SK-N-SH treated with all-trans-retinoic acid at 6 μM for 48 hours (cell line): ENCODE measurements around the gene ASTN2.

ENCODE experiments used
- ATAC-seq: fragments of 200-7000 bp; cut with Tn5 transposase; 3 replicates; pipeline ENCODE4 v1.9.1; 2020; ENCODE audit warnings: mild to moderate bottlenecking, moderate library complexity
- ARNTL ChIP-seq: fragments of 450-650 bp; formaldehyde crosslinking; IDR thresholded peaks from 2 replicates; pipeline ENCODE4 v1.5.0; 2020; ENCODE audit warnings: low read depth, mild to moderate bottlenecking, moderate library complexity, borderline replicate concordance
- BACH2 ChIP-seq: fragments of 250-450 bp; sonication (Bioruptor Pico); IDR thresholded peaks from 2 replicates; pipeline ENCODE4 v1.9.0; 2021; ENCODE audit warnings: mild to moderate bottlenecking, borderline replicate concordance
- CREB5 ChIP-seq: fragments of 250-450 bp; sonication (Bioruptor Pico); IDR thresholded peaks from 2 replicates; pipeline ENCODE4 v1.5.1; 2020; ENCODE audit warnings: low read depth, mild to moderate bottlenecking, moderate library complexity
- CSDC2 ChIP-seq: fragments of 250-450 bp; sonication (Bioruptor Pico); IDR thresholded peaks from 2 replicates; pipeline ENCODE4 v1.5.0; 2020; ENCODE audit warnings: mild to moderate bottlenecking, moderate library complexity
- CSRNP3 ChIP-seq: fragments of 250-450 bp; sonication (Bioruptor Pico); IDR thresholded peaks from 2 replicates; pipeline ENCODE4 v1.5.1; 2021; ENCODE audit warnings: mild to moderate bottlenecking, moderate library complexity
- ESRRG ChIP-seq: fragments of 250-450 bp; sonication (Bioruptor Pico); IDR thresholded peaks from 2 replicates; pipeline ENCODE4 v1.6.1; 2021; ENCODE audit warnings: mild to moderate bottlenecking
- GLIS3 ChIP-seq: fragments of 250-450 bp; sonication (Bioruptor Pico); IDR thresholded peaks from 2 replicates; pipeline ENCODE4 v1.5.0; 2020; ENCODE audit warnings: mild to moderate bottlenecking, moderate library complexity
- OSR1 ChIP-seq: fragments of 250-450 bp; sonication (Bioruptor Pico); IDR thresholded peaks from 2 replicates; pipeline ENCODE4 v1.8.0; 2022; ENCODE audit warnings: moderate library complexity, mild to moderate bottlenecking, inconsistent platforms
- PATZ1 ChIP-seq: fragments of 250-450 bp; sonication (Bioruptor Pico); IDR thresholded peaks from 2 replicates; pipeline ENCODE4 v1.8.0; 2020; ENCODE audit warnings: mild to moderate bottlenecking, moderate library complexity, borderline replicate concordance
- PPARA ChIP-seq: fragments of 250-450 bp; sonication (Bioruptor Pico); IDR thresholded peaks from 2 replicates; pipeline ENCODE4 v1.5.0; 2020; ENCODE audit warnings: mild to moderate bottlenecking, borderline replicate concordance
- RARB ChIP-seq: fragments of 250-450 bp; sonication (Bioruptor Pico); IDR thresholded peaks from 2 replicates; pipeline ENCODE4 v1.8.0; 2021; ENCODE audit warnings: mild to moderate bottlenecking, moderate library complexity
- TOX ChIP-seq: fragments of 250-450 bp; sonication (Bioruptor Pico); IDR thresholded peaks from 2 replicates; pipeline ENCODE4 v1.8.0; 2021; ENCODE audit warnings: mild to moderate bottlenecking, moderate library complexity, borderline replicate concordance
- ZC3H10 ChIP-seq: fragments of 250-450 bp; sonication (Bioruptor Pico); IDR thresholded peaks from 2 replicates; pipeline ENCODE4 v1.5.1; 2021; ENCODE audit warnings: mild to moderate bottlenecking, moderate library complexity
- ZFP3 ChIP-seq: fragments of 250-450 bp; sonication (Bioruptor Pico); IDR thresholded peaks from 2 replicates; pipeline ENCODE4 v1.5.0; 2020; ENCODE audit warnings: mild to moderate bottlenecking, moderate library complexity
- ZFP30 ChIP-seq: fragments of 450-650 bp; formaldehyde crosslinking; IDR thresholded peaks from 2 replicates; pipeline ENCODE4 v1.5.0; 2022; ENCODE audit warnings: mild to moderate bottlenecking, moderate library complexity
- ZNF70 ChIP-seq: fragments of 450-650 bp; formaldehyde crosslinking; IDR thresholded peaks from 2 replicates; pipeline ENCODE4 v1.5.0; 2020; ENCODE audit warnings: mild to moderate bottlenecking, moderate library complexity
- ZNF8 ChIP-seq: fragments of 450-650 bp; formaldehyde crosslinking; IDR thresholded peaks from 2 replicates; pipeline ENCODE4 v1.5.0; 2020; ENCODE audit warnings: mild to moderate bottlenecking, moderate library complexity
- TF ChIP-seq, protein P1 (sequence below): fragments of 250-450 bp; sonication (Bioruptor Pico); IDR thresholded peaks from 2 replicates; pipeline ENCODE4 v1.5.0; 2020; ENCODE audit warnings: mild to moderate bottlenecking, moderate library complexity
- TF ChIP-seq, protein P2 (sequence below): fragments of 250-450 bp; sonication (Bioruptor Pico); IDR thresholded peaks from 2 replicates; pipeline ENCODE4 v1.8.0; 2021; ENCODE audit warnings: low read depth, mild to moderate bottlenecking, moderate library complexity, borderline replicate concordance

The ASTN2 gene

GRCh38 chr9:117084221-117084620 is 330.6 kb downstream of the ASTN2 start:
- no peak for ATAC-seq
- no peak for TF ChIP-seq BACH2 (CRISPR knock-in tag)
- TF ChIP-seq ZNF70, result no peak
- no peak for TF ChIP-seq ESRRG (CRISPR knock-in tag)
- no peak for TF ChIP-seq CSDC2 (CRISPR knock-in tag)
- TF ChIP-seq ZNF8 (CRISPR knock-in tag), result no peak
- TF ChIP-seq PATZ1 (CRISPR knock-in tag), result no peak
- TF ChIP-seq, protein P1, sequence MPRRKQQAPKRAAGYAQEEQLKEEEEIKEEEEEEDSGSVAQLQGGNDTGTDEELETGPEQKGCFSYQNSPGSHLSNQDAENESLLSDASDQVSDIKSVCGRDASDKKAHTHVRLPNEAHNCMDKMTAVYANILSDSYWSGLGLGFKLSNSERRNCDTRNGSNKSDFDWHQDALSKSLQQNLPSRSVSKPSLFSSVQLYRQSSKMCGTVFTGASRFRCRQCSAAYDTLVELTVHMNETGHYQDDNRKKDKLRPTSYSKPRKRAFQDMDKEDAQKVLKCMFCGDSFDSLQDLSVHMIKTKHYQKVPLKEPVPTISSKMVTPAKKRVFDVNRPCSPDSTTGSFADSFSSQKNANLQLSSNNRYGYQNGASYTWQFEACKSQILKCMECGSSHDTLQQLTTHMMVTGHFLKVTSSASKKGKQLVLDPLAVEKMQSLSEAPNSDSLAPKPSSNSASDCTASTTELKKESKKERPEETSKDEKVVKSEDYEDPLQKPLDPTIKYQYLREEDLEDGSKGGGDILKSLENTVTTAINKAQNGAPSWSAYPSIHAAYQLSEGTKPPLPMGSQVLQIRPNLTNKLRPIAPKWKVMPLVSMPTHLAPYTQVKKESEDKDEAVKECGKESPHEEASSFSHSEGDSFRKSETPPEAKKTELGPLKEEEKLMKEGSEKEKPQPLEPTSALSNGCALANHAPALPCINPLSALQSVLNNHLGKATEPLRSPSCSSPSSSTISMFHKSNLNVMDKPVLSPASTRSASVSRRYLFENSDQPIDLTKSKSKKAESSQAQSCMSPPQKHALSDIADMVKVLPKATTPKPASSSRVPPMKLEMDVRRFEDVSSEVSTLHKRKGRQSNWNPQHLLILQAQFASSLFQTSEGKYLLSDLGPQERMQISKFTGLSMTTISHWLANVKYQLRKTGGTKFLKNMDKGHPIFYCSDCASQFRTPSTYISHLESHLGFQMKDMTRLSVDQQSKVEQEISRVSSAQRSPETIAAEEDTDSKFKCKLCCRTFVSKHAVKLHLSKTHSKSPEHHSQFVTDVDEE (CRISPR knock-in tag), result no peak
- no peak for TF ChIP-seq TOX (CRISPR knock-in tag)
- no peak for TF ChIP-seq OSR1
- no peak for TF ChIP-seq ARNTL (CRISPR knock-in tag)
- TF ChIP-seq, protein P2, sequence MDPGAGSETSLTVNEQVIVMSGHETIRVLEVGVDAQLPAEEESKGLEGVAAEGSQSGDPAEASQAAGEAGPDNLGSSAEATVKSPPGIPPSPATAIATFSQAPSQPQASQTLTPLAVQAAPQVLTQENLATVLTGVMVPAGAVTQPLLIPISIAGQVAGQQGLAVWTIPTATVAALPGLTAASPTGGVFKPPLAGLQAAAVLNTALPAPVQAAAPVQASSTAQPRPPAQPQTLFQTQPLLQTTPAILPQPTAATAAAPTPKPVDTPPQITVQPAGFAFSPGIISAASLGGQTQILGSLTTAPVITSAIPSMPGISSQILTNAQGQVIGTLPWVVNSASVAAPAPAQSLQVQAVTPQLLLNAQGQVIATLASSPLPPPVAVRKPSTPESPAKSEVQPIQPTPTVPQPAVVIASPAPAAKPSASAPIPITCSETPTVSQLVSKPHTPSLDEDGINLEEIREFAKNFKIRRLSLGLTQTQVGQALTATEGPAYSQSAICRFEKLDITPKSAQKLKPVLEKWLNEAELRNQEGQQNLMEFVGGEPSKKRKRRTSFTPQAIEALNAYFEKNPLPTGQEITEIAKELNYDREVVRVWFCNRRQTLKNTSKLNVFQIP (CRISPR knock-in tag), result no peak

DNA sequence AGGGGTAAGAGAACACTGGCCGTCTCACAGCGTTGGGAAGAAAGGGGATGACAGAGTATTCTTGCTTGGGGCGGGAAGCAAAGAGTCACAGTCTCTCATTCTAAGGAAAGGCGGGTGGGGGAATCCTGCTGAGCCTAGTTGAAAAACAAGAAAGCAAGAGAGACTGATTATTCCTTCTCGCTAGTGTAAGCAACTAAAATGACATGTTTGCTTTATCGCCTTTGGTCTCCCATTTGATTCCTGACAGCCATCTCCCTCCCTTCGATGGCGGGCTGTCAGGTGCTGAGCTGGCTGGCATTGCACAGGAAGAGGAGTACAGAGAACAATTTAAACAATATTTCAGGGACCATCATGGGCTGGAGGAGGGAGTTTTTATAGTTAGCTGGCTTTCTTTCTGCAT is 331.3 kb downstream of the ASTN2 start:
- TF ChIP-seq BACH2 (CRISPR knock-in tag) (no peak), CREB5 (CRISPR knock-in tag) (no peak), CSRNP3 (CRISPR knock-in tag) (no peak), GLIS3 (CRISPR knock-in tag) (no peak), RARB (CRISPR knock-in tag) (no peak), OSR1 (no peak), ZNF8 (CRISPR knock-in tag) (no peak), ARNTL (CRISPR knock-in tag) (no peak), TOX (CRISPR knock-in tag) (no peak), ZFP3 (CRISPR knock-in tag) (no peak), PATZ1 (CRISPR knock-in tag) (no peak), PPARA (no peak), ZFP30 (CRISPR knock-in tag) (no peak), ZC3H10 (CRISPR knock-in tag) (no peak)
- no peak for ATAC-seq
